Dermis microvascular lymphatic vessel endothelial cell (primary cell): ENCODE measurements around the gene YJEFN3. TPM values are rescaled to one million over a fixed set of nuclear protein-coding genes. Genes with fewer than 3 reads are reported as not detected.
A peak's percentile ranks its signal among the peaks of the same experiment; 100 is the strongest.

ENCODE experiments used
- DNase-seq, 2 donors: peaks; one replicate each; pipeline versions ENCODE4 v3.0.0 to v3.0.0-alpha.2; 2010; ENCODE audit warnings: low read depth in 2 of 2
- total RNA-seq: library from RNA; depleted of rRNA; stranded (reverse); fragments of >200 nt; gene quantifications from 2 replicates; pipeline ENCODE4 v1.2.1, GENCODE V29; 2014

The YJEFN3 gene
- 0.25 and 0.26 TPM in 2 replicates for total RNA-seq

- DNase-seq = peak; percentile 12 to 70
Measured at GRCh38 chr19:19528721-19529490, at the start of gene YJEFN3. Gene YJEFN3, plus strand, starts transcription at chr19:19528911. Its CDS starts 22 bp downstream, at chr19:19528933.

DNA sequence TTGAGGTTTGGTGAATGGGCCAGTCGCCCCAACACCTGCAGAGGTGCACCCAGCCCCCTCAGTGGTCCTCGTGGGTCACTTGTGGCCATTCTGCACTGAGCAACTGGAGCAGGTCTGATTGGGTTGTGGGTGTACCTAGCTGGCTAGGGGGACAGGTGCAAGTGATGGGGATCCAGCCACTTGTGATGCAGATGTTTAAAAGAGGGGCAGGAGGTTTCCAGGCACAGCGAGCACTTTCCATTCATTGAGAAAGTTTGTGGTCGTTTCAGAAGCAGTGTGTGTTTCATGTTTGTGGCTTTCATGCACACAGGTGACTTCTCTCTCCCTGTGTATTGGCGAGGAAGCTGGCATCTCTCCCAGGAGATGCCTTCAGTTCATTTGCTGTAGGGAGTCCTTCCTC lies 48.0 kb upstream of the YJEFN3 start:
- DNase-seq = no peak

DNA sequence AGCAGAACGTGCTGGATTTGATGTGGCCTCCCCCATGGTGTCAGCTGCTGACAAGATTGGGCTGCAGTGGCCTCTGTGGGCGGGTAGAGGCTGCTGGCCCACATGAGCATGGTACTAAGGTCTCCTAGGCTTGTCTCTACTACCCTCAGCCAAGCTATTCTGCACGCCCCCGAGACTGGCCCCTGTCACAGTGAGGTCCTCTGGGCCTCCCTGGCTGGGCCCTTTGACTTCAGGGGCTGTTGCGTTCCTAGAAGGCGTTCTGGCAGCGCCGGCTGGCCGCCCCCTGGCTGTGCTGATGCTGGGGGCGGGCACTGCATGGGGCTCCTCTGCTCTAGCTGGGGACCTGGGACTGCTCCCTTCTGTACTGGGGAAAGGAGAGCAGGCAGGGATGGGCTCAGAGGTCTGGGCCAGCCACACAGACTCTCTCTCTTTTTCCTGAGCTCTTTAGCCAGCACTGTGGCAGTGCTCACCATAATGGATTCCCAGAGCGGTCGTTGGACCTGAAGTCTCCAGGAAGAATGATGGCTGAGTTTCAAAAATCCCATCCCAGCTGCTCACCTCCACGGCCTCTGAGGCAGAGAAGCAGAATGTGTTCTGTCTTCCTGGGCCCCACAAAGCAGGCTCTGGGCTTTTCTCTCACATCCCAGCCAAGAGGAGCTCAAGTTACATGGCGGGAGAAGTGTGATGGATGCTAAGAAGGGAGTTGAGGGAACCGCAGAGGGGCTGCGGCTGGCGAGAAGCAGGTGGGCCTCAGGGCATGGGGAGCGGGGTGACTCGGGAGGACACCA lies 45.7 kb upstream of the YJEFN3 start:
- no peak for DNase-seq

GRCh38 chr19:19485161-19485997 lies 43.3 kb upstream of the YJEFN3 start:
- peak in 1 of 2 donors; percentile 38 for DNase-seq

- no peak for DNase-seq
Measured at GRCh38 chr19:19485998-19486290, 42.8 kb upstream of the YJEFN3 start.

DNA sequence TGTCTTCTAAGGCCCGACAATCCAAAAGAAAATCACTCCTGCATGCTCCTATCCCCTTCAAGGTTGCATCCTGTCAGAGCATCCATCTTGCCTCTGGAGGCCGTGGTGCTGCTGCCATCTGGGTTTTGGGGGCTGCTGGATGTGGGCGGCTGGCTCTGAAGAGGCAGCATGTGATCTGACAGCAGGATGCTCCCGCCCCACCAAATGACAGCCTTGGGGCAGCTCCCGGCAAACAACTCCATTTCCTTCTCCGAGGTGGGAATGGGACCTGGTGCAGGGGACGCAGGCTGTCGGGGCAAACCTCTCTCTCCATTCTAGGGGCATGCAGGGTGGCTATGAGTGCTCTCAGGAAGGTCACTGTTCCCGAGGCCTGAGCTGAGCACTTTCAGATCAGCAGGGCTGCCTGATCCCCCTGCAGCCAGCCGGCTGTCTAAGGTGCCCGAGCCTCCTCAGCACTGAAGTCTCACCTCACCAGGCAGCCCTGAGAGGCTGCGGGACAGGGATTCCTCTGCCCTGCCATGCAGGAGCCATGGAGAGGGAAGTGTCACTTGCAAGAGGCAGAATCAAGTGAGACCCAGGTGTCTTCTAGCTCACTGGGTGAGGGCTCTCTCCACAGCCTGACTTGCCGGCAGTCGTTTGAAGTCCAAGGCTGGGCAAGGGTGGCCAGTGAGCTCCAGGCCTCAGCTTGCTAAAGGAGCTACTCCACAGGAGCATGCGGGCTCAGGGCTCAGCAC lies 42.2 kb upstream of the YJEFN3 start:
- DNase-seq = no peak

GRCh38 chr19:19487077-19487949 lies 41.4 kb upstream of the YJEFN3 start:
- no peak for DNase-seq

DNA sequence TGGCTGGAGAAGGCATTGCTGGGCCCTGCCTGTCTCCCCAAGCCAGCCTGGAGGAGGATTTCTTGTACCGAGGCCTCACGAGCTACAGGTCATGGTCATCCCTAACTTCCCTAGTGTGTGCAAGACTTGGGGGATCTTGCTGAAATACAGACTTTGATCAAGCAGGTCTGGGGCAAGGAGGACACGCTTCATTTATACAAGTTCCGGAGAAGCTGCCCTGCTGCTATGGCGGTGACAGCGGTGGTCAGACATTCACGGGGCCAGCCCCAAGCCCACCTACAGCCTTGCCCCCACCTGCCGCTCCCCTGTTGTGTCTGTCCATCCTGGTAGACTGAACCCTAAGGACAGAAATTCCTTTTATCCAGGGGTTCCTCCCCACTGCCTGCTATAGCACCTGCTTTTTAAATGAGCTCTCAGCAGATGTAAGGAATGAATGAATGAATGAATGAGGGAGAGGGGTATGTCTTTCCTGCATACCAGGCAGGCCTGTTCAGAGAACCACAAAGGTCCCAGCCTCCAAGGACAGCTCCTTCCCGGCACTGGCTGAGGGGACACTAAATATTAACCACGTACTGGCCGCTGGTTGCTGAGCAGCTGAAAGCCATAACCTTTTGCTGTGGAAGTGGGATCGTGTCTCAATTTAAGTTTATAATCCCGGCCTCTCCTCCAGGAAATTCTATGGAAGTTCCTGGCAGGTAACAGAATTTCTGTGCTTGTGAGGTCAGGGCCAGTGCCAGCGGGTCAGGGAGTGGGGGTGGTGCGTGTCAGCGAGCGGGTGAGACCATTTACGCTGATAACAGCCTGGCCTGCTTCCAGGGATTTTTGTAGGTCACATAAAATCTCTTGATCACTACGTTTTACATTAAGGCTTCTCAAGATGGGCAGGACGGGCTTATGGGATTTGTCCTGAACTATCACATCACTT lies 40.5 kb upstream of the YJEFN3 start:
- peak; percentile 23 to 48 for DNase-seq

- peak; percentile 91 to 97 for DNase-seq
Measured at GRCh38 chr19:19488875-19489690, 39.6 kb upstream of the YJEFN3 start.

GRCh38 chr19:19489804-19490204 lies 38.9 kb upstream of the YJEFN3 start:
- DNase-seq = no peak

- peak; percentile 77 to 87 for DNase-seq
Measured at GRCh38 chr19:19490214-19490968, 38.3 kb upstream of the YJEFN3 start.

DNA sequence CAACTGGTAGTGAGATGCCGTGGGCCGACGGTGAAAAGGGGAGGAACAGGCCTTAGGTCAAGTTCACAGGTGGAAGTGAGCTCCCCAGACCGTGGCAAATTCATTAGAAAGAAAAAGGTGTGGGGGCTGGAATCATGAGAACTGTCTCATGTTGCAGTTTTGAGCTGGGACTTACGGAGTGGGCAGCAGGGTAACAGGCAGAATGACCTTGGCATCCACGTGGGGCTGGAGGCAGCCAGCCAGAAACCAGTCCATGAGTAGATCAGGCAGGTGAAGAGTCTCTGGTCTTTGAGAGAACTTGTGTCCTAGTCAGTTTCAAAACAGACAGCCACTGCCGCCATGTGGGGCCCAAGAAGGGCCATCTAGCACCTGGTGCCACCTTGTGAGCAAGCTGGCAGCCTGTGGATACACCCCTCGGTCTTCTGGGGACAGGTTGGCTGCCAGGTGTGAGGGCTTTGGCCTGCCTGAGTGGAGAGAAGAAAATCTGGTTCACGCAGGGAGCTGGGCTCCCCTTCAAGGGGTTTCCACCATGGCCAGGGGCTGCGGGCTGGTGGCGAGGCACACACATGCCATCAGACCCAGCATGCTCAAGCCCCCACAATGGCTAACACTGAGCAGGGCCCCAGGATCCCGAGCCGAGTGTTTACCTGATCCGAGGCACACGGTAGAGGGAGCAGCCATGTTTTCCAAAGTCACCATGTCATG lies 37.2 kb upstream of the YJEFN3 start:
- DNase-seq = no peak

- DNase-seq = no peak
Measured at GRCh38 chr19:19492026-19492610, 36.6 kb upstream of the YJEFN3 start.

DNA sequence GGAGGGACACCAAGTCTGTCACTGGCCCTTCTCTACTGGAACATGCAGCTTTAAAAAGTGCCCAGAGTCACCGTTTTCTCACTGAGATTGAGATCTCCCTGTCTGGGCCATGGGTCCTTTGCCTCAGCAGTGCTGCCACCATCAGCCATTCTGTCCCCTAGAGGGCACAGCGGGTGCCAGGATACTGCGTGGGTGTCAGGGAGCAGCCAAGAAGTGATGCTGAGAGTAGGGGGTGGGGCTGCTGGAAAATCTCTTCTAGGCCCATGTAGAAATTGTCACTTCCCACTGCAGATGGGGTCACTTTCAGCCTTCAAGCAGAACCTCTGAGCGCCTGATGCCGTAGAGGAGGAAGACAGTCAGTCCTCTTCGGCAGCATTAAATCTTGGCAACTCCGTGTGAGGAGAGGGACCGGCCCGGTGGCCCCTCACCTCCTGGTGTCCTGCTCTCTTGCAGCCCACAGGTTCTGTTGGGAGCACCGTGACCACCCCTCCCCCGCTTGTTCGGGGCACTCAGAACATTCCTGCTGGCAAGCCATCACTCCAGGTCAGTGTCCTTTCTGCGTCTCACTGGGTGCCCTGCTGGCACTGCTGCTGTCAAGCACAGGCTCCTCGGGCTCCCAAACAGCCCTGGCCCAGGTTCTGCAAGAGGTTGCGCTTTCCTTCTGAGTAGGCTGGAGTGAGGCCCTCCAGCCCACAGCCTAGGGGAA lies 34.7 kb upstream of the YJEFN3 start:
- no peak for DNase-seq

- no peak for DNase-seq
Measured at GRCh38 chr19:19495614-19496603, 32.8 kb upstream of the YJEFN3 start.
